H1 (cell line): ENCODE data around the gene ZBTB37. TPM values are rescaled to one million over a fixed set of nuclear protein-coding genes. Genes with fewer than 3 reads are reported as not detected.

Experiments used
- CTCF ChIA-PET: fragments of 300-600 bp; sonication (Branson Sonifier 250); formaldehyde crosslinking; loops from one replicate; lab custom pipeline; 2021; ENCODE audit not compliant: partially characterized antibody; lab: Charles Lee
- POLR2A ChIA-PET: fragments of 300-600 bp; sonication (Branson Sonifier 250); formaldehyde crosslinking; loops from one replicate; lab custom pipeline; 2021; ENCODE audit warnings: inconsistent platforms; ENCODE audit not compliant: partially characterized antibody; lab: Charles Lee
- DNase-seq, 2 experiments: peaks; one replicate each; pipeline versions ENCODE4 v3.0.0 to v3.0.0-alpha.2; 2010 to 2022; ENCODE audit warnings: low spot score in 2 of 2, low read depth in 1 of 2, mixed read lengths in 1 of 2
- FAIRE-seq: peaks from 2 replicates; lab custom pipeline; 2011; peaks lifted over from hg19 to GRCh38; lab: Jason Lieb, UNC
- H2AFZ ChIP-seq: 2 replicates; pipeline ENCODE4 v1.8.1; 2012; ENCODE audit warnings: low read length, inconsistent platforms
- H2AK5ac ChIP-seq: 2 replicates; pipeline ENCODE4 v1.6.1; 2013; ENCODE audit warnings: low read depth, low read length
- H2BK120ac ChIP-seq: replicated peaks from 2 replicates; pipeline ENCODE3; 2013; ENCODE audit warnings: low read depth, low read length, inconsistent platforms
- H2BK12ac ChIP-seq: 2 replicates; pipeline ENCODE4 v1.6.1; 2013; ENCODE audit warnings: low read depth, low read length
- H2BK15ac ChIP-seq: 2 replicates; pipeline ENCODE4 v1.6.1; 2013; ENCODE audit warnings: low read length
- H2BK20ac ChIP-seq: 2 replicates; pipeline ENCODE4 v1.6.1; 2013; ENCODE audit warnings: low read length
- H2BK5ac ChIP-seq: 2 replicates; pipeline ENCODE4 v1.6.1; 2013; ENCODE audit warnings: low read depth, low read length
- H3K14ac ChIP-seq: 2 replicates; pipeline ENCODE4 v1.6.1; 2013; ENCODE audit warnings: inconsistent platforms; ENCODE audit not compliant: insufficient read length
- H3K18ac ChIP-seq: 2 replicates; pipeline ENCODE4 v1.6.1; 2013; ENCODE audit warnings: low read length; ENCODE audit errors: extremely low read depth
- H3K23ac ChIP-seq: 2 replicates; pipeline ENCODE4 v1.6.1; 2013; ENCODE audit warnings: inconsistent platforms; ENCODE audit not compliant: insufficient read length
- H3K23me2 ChIP-seq: 2 replicates; pipeline ENCODE4 v1.6.1; 2013; ENCODE audit warnings: low read depth, low read length
- H3K27ac ChIP-seq: 2 replicates; pipeline ENCODE4 v1.6.1; 2011; ENCODE audit warnings: low read depth, low read length, inconsistent platforms
- H3K27me3 ChIP-seq, 4 experiments: replicated peaks in 1 of 4; 1 replicate in 1 of 4; 2 replicates in 3 of 4; pipeline versions ENCODE4 v1.6.1 to v1.8.1; 2011 to 2013; ENCODE audit warnings: low read length in 3 of 4, mild to moderate bottlenecking in 3 of 4, inconsistent platforms in 2 of 4, mixed read lengths in 2 of 4, moderate library complexity in 1 of 4; ENCODE audit not compliant: control insufficient read depth in 3 of 4, insufficient read depth in 3 of 4; ENCODE audit errors: extremely low read depth in 1 of 4
- H3K36me3 ChIP-seq, 4 experiments: 2 replicates each; pipeline versions ENCODE4 v1.6.1 to v1.8.1; 2011 to 2013; ENCODE audit warnings: mild to moderate bottlenecking in 4 of 4, low read length in 3 of 4, moderate library complexity in 2 of 4, control low read depth in 1 of 4, inconsistent platforms in 1 of 4; ENCODE audit not compliant: insufficient read depth in 4 of 4, control insufficient read depth in 2 of 4
- H3K4ac ChIP-seq: replicated peaks from 2 replicates; pipeline ENCODE3; 2013; ENCODE audit warnings: low read length, low read depth, mixed read lengths, inconsistent platforms; ENCODE audit not compliant: insufficient read length
- H3K4me1 ChIP-seq, 4 experiments: replicated peaks in 1 of 4; 1 replicate in 1 of 4; 2 replicates in 3 of 4; pipeline versions ENCODE4 v1.6.1 to v1.8.1; 2011 to 2013; ENCODE audit warnings: low read length in 3 of 4, inconsistent platforms in 2 of 4, mixed read lengths in 1 of 4; ENCODE audit not compliant: insufficient read depth in 4 of 4, control insufficient read depth in 3 of 4
- H3K4me2 ChIP-seq, 2 experiments: 2 replicates each; pipeline versions ENCODE4 v1.6.1 to v1.8.1; 2011 to 2013; ENCODE audit warnings: low read depth in 2 of 2, low read length in 2 of 2, control low read depth in 1 of 2, inconsistent platforms in 1 of 2, mild to moderate bottlenecking in 1 of 2; ENCODE audit not compliant: insufficient read depth in 1 of 2
- H3K4me3 ChIP-seq, 4 experiments: fragments of 200-600, 300-600 bp in 1 of 4; sonication (generic), shearing (Covaris generic), sonication (Bioruptor Twin) in 1 of 4; 2 replicates each; pipeline versions ENCODE4 v1.5.1 to v1.8.1; 2011 to 2016; ENCODE audit warnings: low read length in 4 of 4, low read depth in 3 of 4, control low read depth in 2 of 4, inconsistent platforms in 2 of 4, mild to moderate bottlenecking in 2 of 4, mixed read lengths in 1 of 4, moderate library complexity in 1 of 4; ENCODE audit not compliant: insufficient read depth in 2 of 4; ENCODE audit errors: extremely low read depth in 1 of 4
- H3K56ac ChIP-seq: replicated peaks from 2 replicates; pipeline ENCODE3; 2013; ENCODE audit warnings: low read depth, mild to moderate bottlenecking, mixed read lengths, low read length, inconsistent platforms; ENCODE audit not compliant: insufficient read length
- H3K79me1 ChIP-seq: 2 replicates; pipeline ENCODE4 v1.6.1; 2013; ENCODE audit warnings: low read depth, low read length, control low read depth
- H3K79me2 ChIP-seq, 2 experiments: 2 replicates each; pipeline versions ENCODE4 v1.6.1 to v1.8.1; 2012 to 2013; ENCODE audit warnings: low read length in 2 of 2, mild to moderate bottlenecking in 2 of 2, inconsistent platforms in 1 of 2; ENCODE audit not compliant: insufficient read depth in 2 of 2, control insufficient read depth in 1 of 2
- H3K9ac ChIP-seq, 4 experiments: replicated peaks in 1 of 4; 1 replicate in 1 of 4; 2 replicates in 3 of 4; pipeline versions ENCODE4 v1.6.1 to v1.8.1; 2011 to 2013; ENCODE audit warnings: low read depth in 3 of 4, low read length in 3 of 4, control low read depth in 2 of 4, mild to moderate bottlenecking in 2 of 4, moderate library complexity in 2 of 4, inconsistent platforms in 1 of 4; ENCODE audit errors: extremely low read depth in 1 of 4
- H3K9me3 ChIP-seq, 2 experiments: 2 replicates each; pipeline versions ENCODE4 v1.6.1 to v1.8.1; 2012 to 2013; ENCODE audit warnings: mild to moderate bottlenecking in 2 of 2, moderate library complexity in 2 of 2, control low read depth in 1 of 2, inconsistent platforms in 1 of 2, low read depth in 1 of 2, low read length in 1 of 2, mixed read lengths in 1 of 2; ENCODE audit not compliant: insufficient read depth in 2 of 2
- H4K20me1 ChIP-seq, 2 experiments: replicated peaks in 1 of 2; 2 replicates each; pipeline versions ENCODE3 to v1.8.1; 2011 to 2013; ENCODE audit warnings: inconsistent platforms in 2 of 2, low read length in 2 of 2, mild to moderate bottlenecking in 1 of 2; ENCODE audit not compliant: insufficient read depth in 2 of 2, control insufficient read depth in 1 of 2
- H4K5ac ChIP-seq: 2 replicates; pipeline ENCODE4 v1.6.1; 2013; ENCODE audit warnings: low read length, low read depth, mixed read lengths, inconsistent platforms; ENCODE audit not compliant: insufficient read length
- H4K8ac ChIP-seq: 2 replicates; pipeline ENCODE4 v1.8.0; 2013; ENCODE audit warnings: mild to moderate bottlenecking, moderate library complexity, low read length, inconsistent platforms; ENCODE audit not compliant: insufficient read depth; ENCODE audit errors: extremely low read depth
- H4K91ac ChIP-seq: replicated peaks from 2 replicates; pipeline ENCODE3; 2013; ENCODE audit warnings: low read length, mixed read lengths, inconsistent platforms; ENCODE audit not compliant: insufficient read length
- NRF1 ChIP-seq: IDR thresholded peaks from 2 replicates; pipeline ENCODE4 v1.6.1; 2011; ENCODE audit warnings: mild to moderate bottlenecking, low read depth, low read length, improper control_type of control experiment
- WGBS, 2 experiments: shearing (Covaris generic) in 1 of 2; methylation state at CpG; one replicate each; pipeline versions ENCODE4 v1.1.6 to v1.1.7; 2013 to 2015; ENCODE audit warnings: low lambda C conversion rate in 2 of 2, mixed read lengths in 2 of 2, inconsistent platforms in 1 of 2, low coverage in 1 of 2, missing lambda C conversion rate in 1 of 2; ENCODE audit not compliant: insufficient replicate concordance in 2 of 2, insufficient coverage in 1 of 2, insufficient read length in 1 of 2; ENCODE audit errors: extremely low coverage in 1 of 2, missing lambda C conversion rate in 1 of 2; 5-methylcytosine and 5-hydroxymethylcytosine counted together
- polyA plus RNA-seq, 7 experiments: library from polyadenylated mRNA; depleted of rRNA in 3 of 7; stranded (reverse) in 5 of 7; unstranded in 2 of 7; fragments of >200 nt in 5 of 7; fragments of 200-250 nt in 2 of 7; gene quantifications; 1 replicate in 5 of 7; 2 replicates in 1 of 7; 4 replicates in 1 of 7; pipeline versions ENCODE4 v1.2.1 to v1.2.3, GENCODE V29; 2011 to 2013; ENCODE audit warnings: missing spikeins in 2 of 7, mixed read lengths in 2 of 7
- total RNA-seq: library from RNA; stranded (reverse); fragmentation: NEBNext Ultra II Directional; extraction: Animal tissue kit (Norgen Biotek cat#: 25700); gene quantifications from 2 replicates; pipeline ENCODE4 v1.2.1, GENCODE V29; 2021

Gene ZBTB37
- total and polyA plus RNA-seq, 2 of the 8 experiments (the other 6 are each of a cell fraction or from before 2014, with no cell fraction given): 1.7 to 12.5 TPM

GRCh38 chr1:173893611-173894010 lies 25.4 kb downstream of the ZBTB37 start:
- 91% methylated on average over 1 of the region's 1 CpG; no CpG with 5 or more reads in 1 of the 2 experiments for WGBS, 2 experiments
- TF ChIP-seq NRF1: no peak
- Histone ChIP-seq H4K20me1 (no peaks in the 10 kb centered on the region), H2BK120ac (no peak overlapping the region), H3K14ac (no peak overlapping the region), H2BK15ac (no peak overlapping the region), H4K91ac (no peak overlapping the region), H2BK20ac (no peak overlapping the region), H2BK5ac (no peak overlapping the region), H2AK5ac (no peak overlapping the region), H3K36me3 (no peaks in the 10 kb centered on the region; a peak in 1 of 8 replicates), H3K23ac (no peak overlapping the region), H3K23me2 (no peaks in the 10 kb centered on the region), H2BK12ac (no peak overlapping the region), H3K4ac (no peak overlapping the region), H4K8ac (no peak overlapping the region), H3K79me1 (no peaks in the 10 kb centered on the region; the same call in 1 of the 2 replicates), H3K9me3 (no peaks in the 10 kb centered on the region), H3K4me1 (peaks cover 0 to 5% (median 0%) of the 10 kb centered on the region in 4 experiments; a peak in 1 of 7 replicates), H3K79me2 (no peaks in the 10 kb centered on the region), H3K4me3 (no peak overlapping the region), H3K18ac (no peak overlapping the region), H4K5ac (no peak overlapping the region), H3K56ac (no peak overlapping the region), H3K9ac (no peak overlapping the region), H2AFZ (no peak overlapping the region), H3K4me2 (no peak overlapping the region), H3K27ac (no peak overlapping the region), H3K27me3 (no peaks in the 10 kb centered on the region)
- ChIA-PET POLR2A (interaction anchor here (6.8 kb wide), 1 partner anchor 28 kb away, joined by 109 read pairs; the partner anchor contains the start of genes GAS5 and ZBTB37), CTCF (interaction anchor here (1.5 kb wide), 1 partner anchor 20 kb away, joined by 3 read pairs; no protein-coding TSS in a partner anchor)
- no peak for DNase-seq
- no peak for FAIRE-seq
